ENCODE data around the gene ITGB1. TPM values are rescaled to one million over a fixed set of nuclear protein-coding genes. Genes with fewer than 3 reads are reported as not detected.
A peak's percentile ranks its signal among the peaks of the same experiment; 100 is the strongest.

ITGB1 gene
- total RNA-seq, 1 donor from 2014 or later, result 307 TPM

- H3K36me3 Mint-ChIP-seq, result no peaks in the 10 kb centered on the region
- no peak overlapping the region for H3K4me3 Mint-ChIP-seq
- TF ChIP-seq CTCF (IDR thresholded peaks at IDR 0.05; ENCODE audit: unreplicated experiment), result no peak
- H3K4me1 Mint-ChIP-seq, result peaks cover 41% of the 10 kb centered on the region
- no peaks in the 10 kb centered on the region for H3K27me3 Mint-ChIP-seq (ENCODE audit: low read depth)
- H3K9me3 Mint-ChIP-seq, result peaks cover 9% of the 10 kb centered on the region
- H3K27ac Mint-ChIP-seq, result peak overlapping the region; percentile 79
- no peak for DNase-seq (ENCODE audit: low spot score in 2 of 2, unreplicated experiment in 2 of 2)
Measured at GRCh38 chr10:32963096-32963495, 5.1 kb upstream of the ITGB1 start.

DNA sequence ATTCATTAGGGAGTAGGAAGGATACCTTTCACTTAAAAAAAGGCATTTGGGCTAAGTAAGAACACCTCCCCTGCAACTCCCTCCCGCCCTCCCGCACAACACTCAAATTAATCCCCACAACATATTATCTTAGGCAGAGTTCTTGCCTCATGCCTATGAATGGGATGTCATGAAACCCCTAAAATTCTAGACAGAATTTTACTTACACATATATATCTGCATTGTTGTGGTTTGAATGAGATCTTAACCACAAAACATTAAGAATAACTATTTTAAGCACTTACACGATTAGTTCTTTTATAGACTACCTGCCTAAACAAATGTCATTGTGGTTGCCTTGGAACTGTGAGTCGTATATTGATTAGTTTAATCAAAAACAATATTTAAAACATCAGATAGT lies 4.5 kb upstream of the ITGB1 start:
- H3K27ac Mint-ChIP-seq, result peak overlapping the region; percentile 68
- peaks cover 9% of the 10 kb centered on the region for H3K9me3 Mint-ChIP-seq
- no peaks in the 10 kb centered on the region for H3K36me3 Mint-ChIP-seq
- no peak overlapping the region for H3K4me3 Mint-ChIP-seq
- peaks cover 41% of the 10 kb centered on the region for H3K4me1 Mint-ChIP-seq
- DNase-seq (ENCODE audit: low spot score in 2 of 2, unreplicated experiment in 2 of 2), result no peak
- H3K27me3 Mint-ChIP-seq (ENCODE audit: low read depth), result no peaks in the 10 kb centered on the region
- TF ChIP-seq CTCF (IDR thresholded peaks at IDR 0.05; ENCODE audit: unreplicated experiment), result no peak

GRCh38 chr10:32961895-32962369 lies 3.9 kb upstream of the ITGB1 start:
- no peak for TF ChIP-seq CTCF (IDR thresholded peaks at IDR 0.05; ENCODE audit: unreplicated experiment)
- peaks cover 41% of the 10 kb centered on the region for H3K4me1 Mint-ChIP-seq
- no peak for DNase-seq (ENCODE audit: low spot score in 2 of 2, unreplicated experiment in 2 of 2)
- H3K4me3 Mint-ChIP-seq, result no peak overlapping the region
- no peaks in the 10 kb centered on the region for H3K27me3 Mint-ChIP-seq (ENCODE audit: low read depth)
- peaks cover 9% of the 10 kb centered on the region for H3K9me3 Mint-ChIP-seq
- peak overlapping the region; percentile 87 for H3K27ac Mint-ChIP-seq
- no peaks in the 10 kb centered on the region for H3K36me3 Mint-ChIP-seq

GRCh38 chr10:32961343-32961894 lies 3.4 kb upstream of the ITGB1 start:
- no peak for TF ChIP-seq CTCF (IDR thresholded peaks at IDR 0.05; ENCODE audit: unreplicated experiment)
- peak overlapping the region; percentile 59 for H3K27ac Mint-ChIP-seq

GRCh38 chr10:32960022-32960421 lies 2.0 kb upstream of the ITGB1 start:
- H3K4me3 Mint-ChIP-seq, result peak overlapping the region; percentile 90
- no peak for TF ChIP-seq CTCF (IDR thresholded peaks at IDR 0.05; ENCODE audit: unreplicated experiment)
- no peaks in the 10 kb centered on the region for H3K27me3 Mint-ChIP-seq (ENCODE audit: low read depth)
- peaks cover 53% of the 10 kb centered on the region for H3K4me1 Mint-ChIP-seq
- H3K36me3 Mint-ChIP-seq, result no peaks in the 10 kb centered on the region
- H3K27ac Mint-ChIP-seq, result peak overlapping the region; percentile 100
- no peaks in the 10 kb centered on the region for H3K9me3 Mint-ChIP-seq
- no peak for DNase-seq (ENCODE audit: low spot score in 2 of 2, unreplicated experiment in 2 of 2)

More at GRCh38 chr10:32961343-32961894, 3.4 kb upstream of the ITGB1 start:
- no peaks in the 10 kb centered on the region for H3K36me3 Mint-ChIP-seq
- no peak overlapping the region for H3K4me3 Mint-ChIP-seq
- peaks cover 7% of the 10 kb centered on the region for H3K9me3 Mint-ChIP-seq
- no peaks in the 10 kb centered on the region for H3K27me3 Mint-ChIP-seq (ENCODE audit: low read depth)
- H3K4me1 Mint-ChIP-seq, result peaks cover 44% of the 10 kb centered on the region
- DNase-seq (ENCODE audit: low spot score in 2 of 2, unreplicated experiment in 2 of 2), result no peak

All from mesothelial cell of epicardium (in vitro differentiated cells).